Stimulated activated CD4-positive, alpha-beta T cell treated with anti-CD3 and anti-CD28 coated beads, Interleukin-15, amount 100 ng/mL, for 1 hour (primary cell): ENCODE results near the gene PTCH2.
A peak's percentile ranks its signal among the peaks of the same experiment; 100 is the strongest.
"Not testable (repeated sequence)": the region's sequence is repeated elsewhere in the genome, so short reads cannot be mapped to it uniquely, and the experiment has no call there.

Experiments used
- DNase-seq, 2 donors: peaks; one replicate each; pipeline ENCODE4 v3.0.0-alpha.2; 2020; ENCODE audit warnings: low read depth in 1 of 2, low spot score in 1 of 2

The PTCH2 gene

GRCh38 chr1:44839576-44839975, 3.5 kb downstream of the PTCH2 start:
- DNase-seq, result no peak

- DNase-seq, result not testable (repeated sequence)
Observed at GRCh38 chr1:44838294-44838693, 4.8 kb downstream of the PTCH2 start.

GRCh38 chr1:44835738-44836675, 7.0 kb downstream of the PTCH2 start:
- DNase-seq, result peak; percentile 66 to 78

GRCh38 chr1:44834328-44834727, 8.7 kb downstream of the PTCH2 start:
- DNase-seq, result no peak

GRCh38 chr1:44832056-44832705, 10.9 kb downstream of the PTCH2 start:
- no peak for DNase-seq

GRCh38 chr1:44831516-44831915, 11.5 kb downstream of the PTCH2 start:
- no peak for DNase-seq

GRCh38 chr1:44830900-44831304, 12.2 kb downstream of the PTCH2 start:
- DNase-seq, result no peak

GRCh38 chr1:44829506-44830384, 13.3 kb downstream of the PTCH2 start:
- DNase-seq, result no peak

- DNase-seq, result no peak
Observed at GRCh38 chr1:44828841-44829440, 14.1 kb downstream of the PTCH2 start.

- DNase-seq, result no peak
Observed at GRCh38 chr1:44828003-44828651, 14.9 kb downstream of the PTCH2 start.

- no peak for DNase-seq
Observed at GRCh38 chr1:44827197-44828002, 15.7 kb downstream of the PTCH2 start.

GRCh38 chr1:44826375-44827196, 16.5 kb downstream of the PTCH2 start:
- DNase-seq, result no peak

GRCh38 chr1:44824392-44824791, 18.7 kb downstream of the PTCH2 start:
- DNase-seq, result not testable (repeated sequence)

- DNase-seq, result no peak
Observed at GRCh38 chr1:44822981-44823451, 20.0 kb downstream of the PTCH2 start.

GRCh38 chr1:44822131-44822701, 20.8 kb downstream of the PTCH2 start:
- DNase-seq, result no peak

- no peak for DNase-seq
Observed at GRCh38 chr1:44821240-44821715, 21.8 kb downstream of the PTCH2 start.

- DNase-seq, result no peak
Observed at GRCh38 chr1:44820328-44821239, 22.5 kb downstream of the PTCH2 start.
